ENCODE data around the gene ABL2.
"Not testable (repeated sequence)": the region's sequence is repeated elsewhere in the genome, so short reads cannot be mapped to it uniquely, and the experiment has no call there.

Gene ABL2

GRCh38 chr1:179144626-179145025 lies 84.9 kb downstream of the ABL2 start:
- Histone ChIP-seq H3K27ac (ENCODE audit: low read length) (no peak overlapping the region), H3K9ac (ENCODE audit: low read length) (no peak overlapping the region), H3K4me1 (ENCODE audit: control insufficient read depth, low read depth, low read length) (peaks cover 12% of the 10 kb centered on the region), H3K27me3 (ENCODE audit: control insufficient read depth, insufficient read depth, low read length) (no peaks in the 10 kb centered on the region), H3K4me3 (ENCODE audit: low read length) (no peak overlapping the region), H3K9me3 (ENCODE audit: control insufficient read depth, low read depth, low read length) (no peaks in the 10 kb centered on the region), H3K36me3 (ENCODE audit: control insufficient read depth, low read depth, low read length) (no peaks in the 10 kb centered on the region)

- Histone ChIP-seq H3K4me3 (ENCODE audit: low read length) (no peak overlapping the region), H3K27ac (ENCODE audit: low read length) (no peak overlapping the region), H3K27me3 (ENCODE audit: control insufficient read depth, insufficient read depth, low read length) (no peaks in the 10 kb centered on the region), H3K36me3 (ENCODE audit: control insufficient read depth, low read depth, low read length) (no peaks in the 10 kb centered on the region), H3K9ac (ENCODE audit: low read length) (no peak overlapping the region), H3K9me3 (ENCODE audit: control insufficient read depth, low read depth, low read length) (no peaks in the 10 kb centered on the region), H3K4me1 (ENCODE audit: control insufficient read depth, low read depth, low read length) (peaks cover 12% of the 10 kb centered on the region)
These were observed 86.2 kb downstream of the ABL2 start for GRCh38 chr1:179143322-179143721.

GRCh38 chr1:179142889-179143299 lies 86.6 kb downstream of the ABL2 start:
- H3K9me3 ChIP-seq (ENCODE audit: control insufficient read depth, low read depth, low read length) = no peaks in the 10 kb centered on the region
- H3K4me1 ChIP-seq (ENCODE audit: control insufficient read depth, low read depth, low read length) = peaks cover 12% of the 10 kb centered on the region
- H3K27me3 ChIP-seq (ENCODE audit: control insufficient read depth, insufficient read depth, low read length) = no peaks in the 10 kb centered on the region
- H3K36me3 ChIP-seq (ENCODE audit: control insufficient read depth, low read depth, low read length) = no peaks in the 10 kb centered on the region
- no peak overlapping the region for H3K27ac ChIP-seq (ENCODE audit: low read length)
- no peak overlapping the region for H3K4me3 ChIP-seq (ENCODE audit: low read length)
- no peak overlapping the region for H3K9ac ChIP-seq (ENCODE audit: low read length)

GRCh38 chr1:179141592-179142251 lies 87.8 kb downstream of the ABL2 start:
- no peak overlapping the region for H3K27ac ChIP-seq (ENCODE audit: low read length)
- H3K36me3 ChIP-seq (ENCODE audit: control insufficient read depth, low read depth, low read length) = no peaks in the 10 kb centered on the region
- H3K9me3 ChIP-seq (ENCODE audit: control insufficient read depth, low read depth, low read length) = no peaks in the 10 kb centered on the region
- H3K4me1 ChIP-seq (ENCODE audit: control insufficient read depth, low read depth, low read length) = peaks cover 12% of the 10 kb centered on the region
- H3K4me3 ChIP-seq (ENCODE audit: low read length) = no peak overlapping the region
- H3K9ac ChIP-seq (ENCODE audit: low read length) = no peak overlapping the region
- H3K27me3 ChIP-seq (ENCODE audit: control insufficient read depth, insufficient read depth, low read length) = no peaks in the 10 kb centered on the region

GRCh38 chr1:179138755-179139154 lies 90.7 kb downstream of the ABL2 start:
- H3K4me1 ChIP-seq (ENCODE audit: control insufficient read depth, low read depth, low read length) = peaks cover 12% of the 10 kb centered on the region
- not testable (repeated sequence) for H3K9ac ChIP-seq (ENCODE audit: low read length); H3K27me3 ChIP-seq (ENCODE audit: control insufficient read depth, insufficient read depth, low read length); H3K4me3 ChIP-seq (ENCODE audit: low read length); H3K36me3 ChIP-seq (ENCODE audit: control insufficient read depth, low read depth, low read length); H3K9me3 ChIP-seq (ENCODE audit: control insufficient read depth, low read depth, low read length); H3K27ac ChIP-seq (ENCODE audit: low read length)

- Histone ChIP-seq H3K27ac (ENCODE audit: low read length) (no peak overlapping the region), H3K4me1 (ENCODE audit: control insufficient read depth, low read depth, low read length) (peaks cover 9% of the 10 kb centered on the region), H3K9ac (ENCODE audit: low read length) (no peak overlapping the region), H3K36me3 (ENCODE audit: control insufficient read depth, low read depth, low read length) (no peaks in the 10 kb centered on the region), H3K4me3 (ENCODE audit: low read length) (no peak overlapping the region), H3K9me3 (ENCODE audit: control insufficient read depth, low read depth, low read length) (no peaks in the 10 kb centered on the region), H3K27me3 (ENCODE audit: control insufficient read depth, insufficient read depth, low read length) (no peaks in the 10 kb centered on the region)
These were observed 91.7 kb downstream of the ABL2 start for GRCh38 chr1:179137617-179138255.

GRCh38 chr1:179135707-179136106 lies 93.8 kb downstream of the ABL2 start:
- not testable (repeated sequence) for H3K27ac ChIP-seq (ENCODE audit: low read length); H3K27me3 ChIP-seq (ENCODE audit: control insufficient read depth, insufficient read depth, low read length); H3K36me3 ChIP-seq (ENCODE audit: control insufficient read depth, low read depth, low read length); H3K4me1 ChIP-seq (ENCODE audit: control insufficient read depth, low read depth, low read length); H3K9me3 ChIP-seq (ENCODE audit: control insufficient read depth, low read depth, low read length); H3K4me3 ChIP-seq (ENCODE audit: low read length); H3K9ac ChIP-seq (ENCODE audit: low read length)

- H3K9me3 ChIP-seq (ENCODE audit: control insufficient read depth, low read depth, low read length) = not testable (repeated sequence)
These were observed 94.3 kb downstream of the ABL2 start for GRCh38 chr1:179135168-179135567.

GRCh38 chr1:179129702-179130473 lies 99.6 kb downstream of the ABL2 start:
- Histone ChIP-seq H3K9me3 (ENCODE audit: control insufficient read depth, low read depth, low read length) (no peaks in the 10 kb centered on the region), H3K27me3 (ENCODE audit: control insufficient read depth, insufficient read depth, low read length) (no peaks in the 10 kb centered on the region), H3K4me1 (ENCODE audit: control insufficient read depth, low read depth, low read length) (no peaks in the 10 kb centered on the region), H3K9ac (ENCODE audit: low read length) (no peak overlapping the region), H3K36me3 (ENCODE audit: control insufficient read depth, low read depth, low read length) (peaks cover 10% of the 10 kb centered on the region), H3K27ac (ENCODE audit: low read length) (no peak overlapping the region), H3K4me3 (ENCODE audit: low read length) (no peak overlapping the region)

More at GRCh38 chr1:179135168-179135567, 94.3 kb downstream of the ABL2 start:
- H3K4me3 ChIP-seq (ENCODE audit: low read length); H3K27me3 ChIP-seq (ENCODE audit: control insufficient read depth, insufficient read depth, low read length); H3K4me1 ChIP-seq (ENCODE audit: control insufficient read depth, low read depth, low read length); H3K9ac ChIP-seq (ENCODE audit: low read length); H3K27ac ChIP-seq (ENCODE audit: low read length); H3K36me3 ChIP-seq (ENCODE audit: control insufficient read depth, low read depth, low read length): not testable (repeated sequence)

- Histone ChIP-seq H3K36me3 (ENCODE audit: control insufficient read depth, low read depth, low read length) (peaks cover 10% of the 10 kb centered on the region), H3K4me1 (ENCODE audit: control insufficient read depth, low read depth, low read length) (no peaks in the 10 kb centered on the region), H3K4me3 (ENCODE audit: low read length) (no peak overlapping the region), H3K9me3 (ENCODE audit: control insufficient read depth, low read depth, low read length) (no peaks in the 10 kb centered on the region), H3K9ac (ENCODE audit: low read length) (no peak overlapping the region), H3K27ac (ENCODE audit: low read length) (no peak overlapping the region), H3K27me3 (ENCODE audit: control insufficient read depth, insufficient read depth, low read length) (no peaks in the 10 kb centered on the region)
These were observed 101.0 kb downstream of the ABL2 start for GRCh38 chr1:179128520-179128919.

- no peak overlapping the region for H3K4me3 ChIP-seq (ENCODE audit: low read length)
- H3K27ac ChIP-seq (ENCODE audit: low read length) = no peak overlapping the region
- H3K36me3 ChIP-seq (ENCODE audit: control insufficient read depth, low read depth, low read length) = peaks cover 10% of the 10 kb centered on the region
- H3K27me3 ChIP-seq (ENCODE audit: control insufficient read depth, insufficient read depth, low read length) = no peaks in the 10 kb centered on the region
- H3K9ac ChIP-seq (ENCODE audit: low read length) = no peak overlapping the region
- H3K4me1 ChIP-seq (ENCODE audit: control insufficient read depth, low read depth, low read length) = no peaks in the 10 kb centered on the region
- no peaks in the 10 kb centered on the region for H3K9me3 ChIP-seq (ENCODE audit: control insufficient read depth, low read depth, low read length)
These were observed 102.1 kb downstream of the ABL2 start for GRCh38 chr1:179127163-179127895.
